Chondrocyte (in vitro differentiated cells): ENCODE measurements around the gene CNOT10. TPM values are rescaled to one million over a fixed set of nuclear protein-coding genes. Genes with fewer than 3 reads are reported as not detected.

ENCODE experiments used
- DNase-seq: peaks from one replicate; pipeline ENCODE4 v3.0.0; 2021; ENCODE audit warnings: mixed read lengths, low spot score
- H3K27ac Mint-ChIP-seq: one replicate; pipeline ENCODE4 v1.8.0; 2021; ENCODE audit warnings: mild to moderate bottlenecking, moderate library complexity, mixed read lengths; ENCODE audit not compliant: unreplicated experiment
- H3K27me3 Mint-ChIP-seq: 2 replicates; pipeline ENCODE4 v1.8.0; 2021; ENCODE audit warnings: low read depth, mixed read lengths
- H3K36me3 Mint-ChIP-seq: 2 replicates; pipeline ENCODE4 v1.8.0; 2021; ENCODE audit warnings: low read depth, mixed read lengths
- H3K4me1 Mint-ChIP-seq: 2 replicates; pipeline ENCODE4 v1.8.0; 2021; ENCODE audit warnings: low read depth, mild to moderate bottlenecking, mixed read lengths
- H3K4me3 Mint-ChIP-seq: one replicate; pipeline ENCODE4 v1.8.0; 2021; ENCODE audit warnings: mild to moderate bottlenecking, moderate library complexity, mixed read lengths; ENCODE audit not compliant: unreplicated experiment
- H3K9me3 Mint-ChIP-seq: 2 replicates; pipeline ENCODE4 v1.8.0; 2021; ENCODE audit warnings: low read depth, mixed read lengths
- CTCF ChIP-seq: fragments of 200-600 bp; sonication (generic); IDR thresholded peaks from 2 replicates; pipeline ENCODE4 v1.5.0; 2021; ENCODE audit warnings: antibody characterized with exemption, mild to moderate bottlenecking, moderate library complexity
- total RNA-seq: library from RNA; stranded (reverse); gene quantifications from 3 replicates; pipeline ENCODE4 v1.2.1, GENCODE V29; 2021

CNOT10 gene
- total RNA-seq, 1 donor from 2014 or later = 49.1 TPM

- Mint-ChIP-seq H3K36me3 (peaks cover 16% of the 10 kb centered on the region), H3K4me3 (no peak overlapping the region), H3K4me1 (peaks cover 5% of the 10 kb centered on the region), H3K27ac (no peak overlapping the region), H3K27me3 (no peaks in the 10 kb centered on the region), H3K9me3 (no peaks in the 10 kb centered on the region)
- no peak for TF ChIP-seq CTCF
- DNase-seq = no peak
Observed at GRCh38 chr3:32712506-32713055, 27.6 kb downstream of the CNOT10 start.

- no peak overlapping the region for H3K4me3 Mint-ChIP-seq
- H3K36me3 Mint-ChIP-seq = peaks cover 15% of the 10 kb centered on the region
- DNase-seq = no peak
- no peak overlapping the region for H3K27ac Mint-ChIP-seq
- no peak for TF ChIP-seq CTCF
- no peaks in the 10 kb centered on the region for H3K27me3 Mint-ChIP-seq
- H3K9me3 Mint-ChIP-seq = no peaks in the 10 kb centered on the region
- H3K4me1 Mint-ChIP-seq = peaks cover 5% of the 10 kb centered on the region
Observed at GRCh38 chr3:32713181-32713580, 28.2 kb downstream of the CNOT10 start.

GRCh38 chr3:32719335-32719734, 34.3 kb downstream of the CNOT10 start:
- no peak for TF ChIP-seq CTCF
- Mint-ChIP-seq H3K27ac (no peak overlapping the region), H3K9me3 (no peaks in the 10 kb centered on the region), H3K4me1 (no peaks in the 10 kb centered on the region), H3K36me3 (peaks cover 5% of the 10 kb centered on the region), H3K27me3 (no peaks in the 10 kb centered on the region), H3K4me3 (no peak overlapping the region)
- no peak for DNase-seq

- Mint-ChIP-seq H3K9me3 (no peaks in the 10 kb centered on the region), H3K4me3 (no peak overlapping the region), H3K27me3 (no peaks in the 10 kb centered on the region), H3K4me1 (no peaks in the 10 kb centered on the region), H3K36me3 (peaks cover 5% of the 10 kb centered on the region), H3K27ac (no peak overlapping the region)
- DNase-seq = no peak
- no peak for TF ChIP-seq CTCF
Observed at GRCh38 chr3:32719931-32720330, 34.9 kb downstream of the CNOT10 start.

- no peak overlapping the region for H3K27ac Mint-ChIP-seq
- H3K36me3 Mint-ChIP-seq = peaks cover 8% of the 10 kb centered on the region
- H3K9me3 Mint-ChIP-seq = no peaks in the 10 kb centered on the region
- TF ChIP-seq CTCF = no peak
- no peaks in the 10 kb centered on the region for H3K27me3 Mint-ChIP-seq
- no peak overlapping the region for H3K4me3 Mint-ChIP-seq
- no peaks in the 10 kb centered on the region for H3K4me1 Mint-ChIP-seq
- DNase-seq = no peak
Observed at GRCh38 chr3:32725721-32726120, 40.7 kb downstream of the CNOT10 start.
